Measurements from ENCODE around the gene MVB12B. TPM values are rescaled to one million over a fixed set of nuclear protein-coding genes. Genes with fewer than 3 reads are reported as not detected.

Gene MVB12B
- total and polyA plus RNA-seq, 7 donors: 1.5 to 25.6 (median 11.6) TPM

DNA sequence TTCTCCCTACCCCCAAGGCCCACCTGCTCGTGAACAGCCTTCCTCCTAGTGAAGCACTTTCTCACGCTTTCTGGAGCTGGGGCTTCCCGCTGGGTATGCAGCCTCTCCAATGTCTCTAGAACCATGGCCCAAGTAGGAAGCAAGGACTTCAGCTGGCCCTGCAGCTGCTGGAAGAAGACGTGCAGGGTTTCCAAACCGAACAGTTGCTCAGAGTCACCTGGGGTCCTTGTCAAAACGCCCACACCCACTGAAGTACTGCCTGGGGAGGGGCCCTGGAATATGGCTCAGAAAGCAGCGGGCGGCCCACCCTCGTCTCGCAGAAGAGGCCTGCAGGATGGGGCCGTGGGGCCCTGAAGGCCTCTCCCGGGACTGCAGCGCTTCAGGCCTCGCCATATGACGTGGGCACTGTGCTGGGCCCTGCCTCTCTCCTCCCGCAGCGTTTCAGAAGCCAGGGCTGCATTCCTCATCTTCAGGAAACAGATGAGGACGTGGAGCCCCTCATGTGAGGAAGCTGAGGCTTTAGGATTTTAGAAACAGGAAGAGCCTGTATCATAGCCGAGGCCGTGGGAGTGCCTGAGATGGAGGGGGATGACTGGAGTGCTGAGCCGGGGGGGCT lies 171.1 kb downstream of the MVB12B start:
- no peak for DNase-seq
- no peak overlapping the region for H3K27ac ChIP-seq
- H3K4me3 ChIP-seq: no peak overlapping the region
- ATAC-seq: no peak
- intact Hi-C loops (cut with DNase I): loop anchor here in 1 of 2 donors (2.0 kb wide), 1 partner anchor 283 kb away; no protein-coding TSS in a partner anchor
- H3K36me3 ChIP-seq (ENCODE audit: insufficient read depth in 1 of 2, low read depth in 1 of 2): no peaks in the 10 kb centered on the region
- H3K4me1 ChIP-seq: no peaks in the 10 kb centered on the region
- H3K27me3 ChIP-seq (ENCODE audit: insufficient read depth in 3 of 3, low read length in 2 of 3): no peaks in the 10 kb centered on the region
- WGBS, 3 donors: 65 to 93% (median 85%) methylated on average over 21 of the region's 21 CpGs
- TF ChIP-seq, protein P1, sequence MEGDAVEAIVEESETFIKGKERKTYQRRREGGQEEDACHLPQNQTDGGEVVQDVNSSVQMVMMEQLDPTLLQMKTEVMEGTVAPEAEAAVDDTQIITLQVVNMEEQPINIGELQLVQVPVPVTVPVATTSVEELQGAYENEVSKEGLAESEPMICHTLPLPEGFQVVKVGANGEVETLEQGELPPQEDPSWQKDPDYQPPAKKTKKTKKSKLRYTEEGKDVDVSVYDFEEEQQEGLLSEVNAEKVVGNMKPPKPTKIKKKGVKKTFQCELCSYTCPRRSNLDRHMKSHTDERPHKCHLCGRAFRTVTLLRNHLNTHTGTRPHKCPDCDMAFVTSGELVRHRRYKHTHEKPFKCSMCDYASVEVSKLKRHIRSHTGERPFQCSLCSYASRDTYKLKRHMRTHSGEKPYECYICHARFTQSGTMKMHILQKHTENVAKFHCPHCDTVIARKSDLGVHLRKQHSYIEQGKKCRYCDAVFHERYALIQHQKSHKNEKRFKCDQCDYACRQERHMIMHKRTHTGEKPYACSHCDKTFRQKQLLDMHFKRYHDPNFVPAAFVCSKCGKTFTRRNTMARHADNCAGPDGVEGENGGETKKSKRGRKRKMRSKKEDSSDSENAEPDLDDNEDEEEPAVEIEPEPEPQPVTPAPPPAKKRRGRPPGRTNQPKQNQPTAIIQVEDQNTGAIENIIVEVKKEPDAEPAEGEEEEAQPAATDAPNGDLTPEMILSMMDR (IDR thresholded peaks at IDR 0.05): no peak
- no peaks in the 10 kb centered on the region for H3K9me3 ChIP-seq

DNA sequence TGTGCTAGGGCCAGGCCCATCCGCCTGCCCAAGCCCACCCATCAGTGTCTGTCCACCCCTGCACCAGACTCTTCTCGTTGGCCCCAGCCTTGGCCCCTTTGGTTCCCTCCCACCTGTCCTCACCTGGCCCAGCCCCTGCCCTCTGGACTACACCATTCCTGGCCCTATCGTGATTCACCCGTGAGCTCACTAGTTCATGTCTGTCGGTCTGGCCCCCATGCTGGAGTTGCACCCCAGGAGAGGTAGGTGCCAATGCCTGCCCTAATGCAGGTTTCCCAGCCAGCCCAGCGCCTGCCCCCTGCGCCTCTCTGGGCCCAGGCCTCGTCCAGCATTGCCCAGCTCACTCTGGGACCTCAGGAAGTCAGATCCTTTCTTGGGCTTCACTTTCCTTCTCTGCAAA lies 171.7 kb downstream of the MVB12B start:
- no peak overlapping the region for H3K27ac ChIP-seq
- TF ChIP-seq, protein P1 (IDR thresholded peaks at IDR 0.05): no peak
- 85 to 93% (median 86%) methylated on average over 8 of the region's 8 CpGs for WGBS, 3 donors
- ATAC-seq: no peak
- H3K9me3 ChIP-seq: no peaks in the 10 kb centered on the region
- H3K36me3 ChIP-seq (ENCODE audit: insufficient read depth in 1 of 2, low read depth in 1 of 2): peaks cover 0 to 4% of the 10 kb centered on the region in 2 donors
- H3K27me3 ChIP-seq (ENCODE audit: insufficient read depth in 3 of 3, low read length in 2 of 3): no peaks in the 10 kb centered on the region
- intact Hi-C loops (cut with DNase I): loop anchor here in 1 of 2 donors (2.0 kb wide), 1 partner anchor 282 kb away; no protein-coding TSS in a partner anchor
- no peak overlapping the region for H3K4me3 ChIP-seq
- no peak for DNase-seq
- H3K4me1 ChIP-seq: no peaks in the 10 kb centered on the region

DNA sequence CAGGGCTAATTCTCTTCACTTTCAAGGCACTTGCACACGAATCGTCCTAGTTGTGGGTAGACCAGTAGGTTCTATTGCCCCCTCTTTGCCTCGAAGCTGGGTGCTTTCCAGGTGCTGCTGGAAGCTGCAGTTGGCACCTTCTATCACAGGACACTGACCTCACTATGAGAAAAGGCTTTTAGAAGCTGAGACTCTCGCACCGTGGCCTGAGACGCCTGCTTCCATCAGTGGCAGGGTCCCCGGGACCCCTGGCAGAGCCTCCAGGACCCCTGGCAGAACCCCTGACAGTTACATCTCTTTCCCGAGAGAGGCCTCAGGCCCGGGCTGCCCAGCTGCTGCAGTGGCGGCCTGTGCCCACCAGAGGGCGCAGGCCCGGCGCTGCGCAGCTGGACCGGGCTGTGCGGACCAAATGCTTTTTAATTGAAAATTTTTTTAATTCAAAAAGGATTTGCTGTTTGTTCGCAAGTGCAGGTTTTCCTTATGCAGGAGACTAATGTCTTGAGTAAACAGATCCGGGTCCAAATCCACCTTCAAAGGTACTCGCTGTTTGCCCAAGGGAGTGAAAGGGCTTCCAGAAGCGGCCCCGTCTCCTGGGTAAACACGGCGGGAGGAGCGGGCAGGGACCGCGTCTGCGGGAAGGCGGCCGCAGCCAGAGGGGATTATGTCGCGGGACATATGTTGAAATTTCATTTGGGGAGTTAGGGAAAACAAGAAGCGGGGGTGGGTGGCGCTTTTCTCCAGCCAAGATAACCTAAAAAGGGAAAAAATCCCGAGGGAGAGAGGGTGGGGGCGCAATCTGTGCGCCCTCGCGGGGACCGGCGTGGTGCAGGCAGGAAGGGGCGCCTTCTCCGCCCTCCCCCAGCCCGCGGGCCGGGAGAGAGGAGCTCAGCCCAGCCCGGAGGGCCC lies 172.6 kb downstream of the MVB12B start:
- 2 to 4% (median 3%) methylated on average over 34 to 46 of the region's 46 CpGs for WGBS, 3 donors
- Histone ChIP-seq H3K9me3 (no peaks in the 10 kb centered on the region), H3K4me3 (peak overlapping the region; percentile 63), H3K4me1 (no peaks in the 10 kb centered on the region), H3K36me3 (ENCODE audit: insufficient read depth in 1 of 2, low read depth in 1 of 2) (peaks cover 0 to 14% of the 10 kb centered on the region in 2 donors), H3K27me3 (ENCODE audit: insufficient read depth in 3 of 3, low read length in 2 of 3) (no peaks in the 10 kb centered on the region), H3K27ac (no peak overlapping the region)
- DNase-seq (no peak), ATAC-seq (peak; percentile 64 to 87 (median 77))
- intact Hi-C loops (cut with DNase I): loop anchor here in 1 of 2 donors (2.0 kb wide), 1 partner anchor 282 kb away; no protein-coding TSS in a partner anchor
- TF ChIP-seq, protein P1 (IDR thresholded peaks at IDR 0.05): peak; percentile 99

DNA sequence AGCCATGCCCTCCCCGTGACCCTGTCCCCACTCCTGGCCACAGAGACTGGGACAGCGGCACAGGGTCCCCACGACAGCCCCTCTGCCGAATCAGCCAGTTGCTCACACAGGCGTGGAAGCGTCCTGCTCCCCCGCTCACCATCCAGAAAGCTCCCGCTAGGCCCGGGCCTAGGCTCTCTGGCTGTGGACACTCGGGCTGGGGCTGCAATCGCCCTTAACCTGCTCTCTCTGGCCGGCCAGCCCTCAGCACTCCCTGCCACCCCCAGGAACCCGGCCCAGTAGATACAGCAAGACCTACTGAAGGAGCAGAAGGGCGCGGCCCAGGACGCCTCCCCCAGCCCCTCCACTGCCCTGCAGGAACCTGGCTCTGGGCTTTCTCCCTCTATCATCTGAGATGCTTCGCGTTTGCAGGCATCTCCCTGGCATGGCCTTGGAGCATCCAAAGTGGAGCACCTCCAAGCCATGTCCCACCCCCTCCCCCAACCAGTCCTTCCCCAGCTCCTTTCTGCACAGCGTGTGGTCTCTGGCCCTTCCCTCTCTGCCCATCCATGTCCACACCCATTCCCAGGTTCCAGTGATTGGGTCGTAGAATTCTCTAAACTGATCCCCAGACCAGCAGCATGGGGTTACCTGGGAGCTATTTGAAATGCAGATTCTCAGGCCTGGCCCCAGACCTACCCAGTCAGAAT lies 173.4 kb downstream of the MVB12B start:
- Histone ChIP-seq H3K4me3 (peak overlapping the region; percentile 63), H3K27me3 (ENCODE audit: insufficient read depth in 3 of 3, low read length in 2 of 3) (no peaks in the 10 kb centered on the region), H3K4me1 (no peaks in the 10 kb centered on the region), H3K9me3 (no peaks in the 10 kb centered on the region), H3K27ac (no peak overlapping the region), H3K36me3 (ENCODE audit: insufficient read depth in 1 of 2, low read depth in 1 of 2) (peaks cover 0 to 18% of the 10 kb centered on the region in 2 donors)
- WGBS, 3 donors: 50 to 56% (median 50%) methylated on average over 19 to 20 of the region's 20 CpGs
- DNase-seq: no peak
- ATAC-seq: peak in 2 of 4 donors; percentile 4 to 6
- intact Hi-C loops (cut with DNase I): loop anchor here (2.0 to 5.0 kb wide), 2 partner anchors 57 to 281 kb away; no protein-coding TSS in a partner anchor
- TF ChIP-seq, protein P1 (IDR thresholded peaks at IDR 0.05): no peak

Data from psoas muscle (tissue), 8 donors.